Spleen (tissue), 11 donors: ENCODE data around the gene AGAP2. TPM values are rescaled to one million over a fixed set of nuclear protein-coding genes. Genes with fewer than 3 reads are reported as not detected.

Source experiments
- DNase-seq: peaks from one replicate; pipeline ENCODE4 v3.0.0-alpha.2; 2020
- H3K27ac ChIP-seq, 8 donors: fragments of 200-600 bp; sonication (generic) in 7 of 8; 1 replicate in 4 of 8; 2 replicates in 4 of 8; pipeline versions ENCODE4 v1.5.0 to v1.8.0; 2016 to 2021; ENCODE audit warnings: inconsistent platforms in 4 of 8, mild to moderate bottlenecking in 4 of 8, moderate library complexity in 1 of 8
- H3K27me3 ChIP-seq, 7 donors: fragments of 200-600 bp; sonication (generic) in 6 of 7; replicated peaks in 1 of 7; 1 replicate in 4 of 7; 2 replicates in 3 of 7; pipeline versions ENCODE4 v1.5.0 to v1.8.0; 2016 to 2021; ENCODE audit warnings: inconsistent platforms in 3 of 7, mild to moderate bottlenecking in 1 of 7
- H3K36me3 ChIP-seq, 6 donors: fragments of 200-600 bp; sonication (generic) in 5 of 6; 1 replicate in 4 of 6; 2 replicates in 2 of 6; pipeline versions ENCODE4 v1.5.0 to v1.8.0; 2016 to 2021; ENCODE audit warnings: inconsistent platforms in 2 of 6
- H3K4me1 ChIP-seq, 6 donors: fragments of 200-600 bp; sonication (generic) in 5 of 6; 1 replicate in 3 of 6; 2 replicates in 3 of 6; pipeline versions ENCODE4 v1.5.0 to v1.8.0; 2016 to 2021; ENCODE audit warnings: inconsistent platforms in 3 of 6
- H3K4me3 ChIP-seq, 8 donors: fragments of 200-600 bp; sonication (generic) in 7 of 8; 1 replicate in 4 of 8; 2 replicates in 4 of 8; pipeline versions ENCODE4 v1.5.0 to v1.8.0; 2016 to 2021; ENCODE audit warnings: inconsistent platforms in 4 of 8, mild to moderate bottlenecking in 4 of 8, moderate library complexity in 2 of 8
- H3K9me3 ChIP-seq, 8 donors: fragments of 200-600 bp; sonication (generic) in 7 of 8; 1 replicate in 4 of 8; 2 replicates in 4 of 8; pipeline versions ENCODE4 v1.5.0 to v1.8.0; 2016 to 2021; ENCODE audit warnings: inconsistent platforms in 4 of 8
- CTCF ChIP-seq, 11 experiments: fragments of 200-600 bp in 7 of 11; fragments of 450-650 bp in 4 of 11; sonication (generic) in 4 of 11; IDR thresholded peaks in 8 of 11; conservative IDR thresholded peaks in 3 of 11; 1 replicate in 7 of 11; 2 replicates in 4 of 11; pipeline versions ENCODE4 v1.4.0 to v1.8.0; 2016 to 2021; ENCODE audit warnings: antibody characterized with exemption in 11 of 11, inconsistent platforms in 4 of 11, mild to moderate bottlenecking in 1 of 11
- POLR2A ChIP-seq, 3 donors: fragments of 450-650 bp; IDR thresholded peaks; one replicate each; pipeline ENCODE4 v1.5.1; 2017; ENCODE audit warnings: antibody characterized with exemption in 3 of 3, mild to moderate bottlenecking in 1 of 3
- POLR2AphosphoS5 ChIP-seq, 3 donors: sonication (generic); formaldehyde crosslinking; IDR thresholded peaks; one replicate each; pipeline ENCODE4 v1.5.1; 2017; ENCODE audit warnings: antibody characterized with exemption in 3 of 3
- WGBS, 5 donors: extraction: QIAGEN DNeasy Blood & Tissue Kit in 3 of 5; methylation state at CpG; one replicate each; pipeline versions ENCODE4 v1.1.5 to v1.1.7; 2013 to 2018; 5-methylcytosine and 5-hydroxymethylcytosine counted together
- intact Hi-C: fragments of 100-400 bp; cut with DNase I; formaldehyde crosslinking; loops from one replicate; pipeline ENCODE4 v1.15.0; 2023; ENCODE audit warnings: low total_unique reads
- polyA plus RNA-seq, 3 donors: library from polyadenylated mRNA; stranded (reverse); fragments of 200-250 nt; gene quantifications; one replicate each; pipeline ENCODE4 v1.2.1, GENCODE V29; 2013
- total RNA-seq, 7 donors: library from RNA; depleted of rRNA in 3 of 7; stranded (reverse); fragments of >200 nt in 3 of 7; fragmentation: NEBNext Ultra II Directional in 4 of 7; extraction: Animal tissue kit (Norgen Biotek cat#: 25700) in 4 of 7; gene quantifications; one replicate each; pipeline versions ENCODE4 v1.1.0 to v1.2.1, GENCODE V29; 2016 to 2021
- donor health status: healthy with polysubstance abuse.
- donor health status: DM: no; HTN: no; CAD: no; lungs with moderate emphysema.
- donor health status: DM: no; HTN: no; CAD: no.
- donor health status: Bipolar disorder and iron deficiency.
- donor health status: healthy.
- donor health status: DM: no; HTN: no; CAD: no.
- donor health status: DM: yes; HTN: yes; CAD: no.

Gene AGAP2
- total and polyA plus RNA-seq, 10 donors, result 5.5 to 21.8 (median 19.2) TPM

- Histone ChIP-seq H3K4me3 (no peak overlapping the region), H3K27ac (no peak overlapping the region), H3K36me3 (peaks cover 0 to 52% (median 39%) of the 10 kb centered on the region in 6 donors), H3K27me3 (no peaks in the 10 kb centered on the region), H3K4me1 (peaks cover 26 to 61% (median 51%) of the 10 kb centered on the region in 6 donors), H3K9me3 (no peaks in the 10 kb centered on the region)
- no peak for DNase-seq
- intact Hi-C loops, result no loop called here
- TF ChIP-seq CTCF (IDR thresholded peaks at IDR 0.05 in 8 of 11, conservative IDR thresholded peaks at IDR 0.05 in 3 of 11) (no peak), POLR2AphosphoS5 (IDR thresholded peaks at IDR 0.05) (no peak), POLR2A (IDR thresholded peaks at IDR 0.05) (no peak)
- 91 to 98% (median 95%) methylated on average over 5 of the region's 5 CpGs for WGBS, 5 donors
These were observed 10.5 kb upstream of the AGAP2 start for GRCh38 chr12:57749061-57749460.

DNA sequence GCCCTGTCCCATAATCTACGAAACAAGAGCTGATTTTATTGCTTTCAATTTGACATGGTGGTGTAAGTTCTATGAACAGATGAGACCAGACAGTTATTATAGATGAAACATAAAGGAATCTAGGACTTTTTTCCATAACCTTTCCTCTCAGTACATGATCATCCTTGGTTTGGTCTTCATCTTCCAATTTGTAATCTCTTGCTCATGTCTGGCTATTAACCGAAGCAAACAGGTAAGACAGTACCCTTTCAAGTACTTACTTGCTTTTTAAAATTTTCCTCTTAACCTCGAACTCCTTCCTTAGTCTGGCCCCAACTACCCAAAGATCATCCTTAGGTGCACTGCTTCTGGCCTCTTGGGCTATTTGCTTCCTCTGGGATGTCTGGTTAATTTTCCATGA, 7.5 kb upstream of the AGAP2 start:
- TF ChIP-seq POLR2A (IDR thresholded peaks at IDR 0.05) (no peak), CTCF (IDR thresholded peaks at IDR 0.05 in 8 of 11, conservative IDR thresholded peaks at IDR 0.05 in 3 of 11) (no peak), POLR2AphosphoS5 (IDR thresholded peaks at IDR 0.05) (no peak)
- Histone ChIP-seq H3K9me3 (no peaks in the 10 kb centered on the region), H3K4me3 (peak overlapping the region in 4 of 8 donors; percentile 42 to 78 (median 62)), H3K27me3 (no peaks in the 10 kb centered on the region), H3K4me1 (peaks cover 18 to 63% (median 45%) of the 10 kb centered on the region in 6 donors), H3K27ac (peak overlapping the region in 6 of 8 donors; percentile 86 to 94 (median 92)), H3K36me3 (peaks cover 0 to 52% (median 39%) of the 10 kb centered on the region in 6 donors)
- no peak for DNase-seq
- 85 to 90% (median 88%) methylated on average over 3 of the region's 3 CpGs for WGBS, 5 donors
- intact Hi-C loops, result no loop called here

DNA sequence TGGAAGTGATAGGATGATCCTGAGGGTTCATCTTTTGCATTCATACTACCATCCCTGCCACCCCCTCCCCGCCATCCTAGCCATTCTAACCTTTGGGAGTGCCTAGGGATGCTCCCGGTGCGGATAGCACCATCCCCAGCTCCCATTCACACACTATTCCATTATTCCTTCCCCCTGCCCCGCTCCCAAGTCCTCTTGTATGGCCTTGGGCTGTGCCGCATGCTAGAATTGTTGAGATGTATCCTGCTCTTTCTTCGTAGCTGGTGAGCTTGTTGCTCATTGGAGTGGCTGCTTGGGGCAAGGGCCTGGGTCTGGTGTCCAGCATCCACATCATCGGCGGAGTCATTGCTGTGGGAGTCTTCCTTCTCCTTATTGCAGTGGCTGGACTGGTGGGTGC, 6.9 kb upstream of the AGAP2 start:
- no peaks in the 10 kb centered on the region for H3K27me3 ChIP-seq
- H3K27ac ChIP-seq, result peak overlapping the region; percentile 86 to 94 (median 92)
- peak; percentile 74 for DNase-seq
- no peaks in the 10 kb centered on the region for H3K9me3 ChIP-seq
- intact Hi-C loops, result no loop called here
- peaks cover 0 to 46% (median 36%) of the 10 kb centered on the region in 6 donors for H3K36me3 ChIP-seq
- H3K4me3 ChIP-seq, result peak overlapping the region; percentile 42 to 78 (median 63)
- H3K4me1 ChIP-seq, result peaks cover 18 to 63% (median 45%) of the 10 kb centered on the region in 6 donors
- TF ChIP-seq POLR2A (IDR thresholded peaks at IDR 0.05), result no peak
- no peak for TF ChIP-seq CTCF (IDR thresholded peaks at IDR 0.05 in 8 of 11, conservative IDR thresholded peaks at IDR 0.05 in 3 of 11)
- no peak for TF ChIP-seq POLR2AphosphoS5 (IDR thresholded peaks at IDR 0.05)
- WGBS, 5 donors, result 44 to 56% (median 54%) methylated on average over 7 to 8 of the region's 8 CpGs

GRCh38 chr12:57744777-57745484, 6.4 kb upstream of the AGAP2 start, which contains the start of gene TSPAN31:
TSPAN31 (plus strand) TSS chr12:57745039; CDS start chr12:57745155, 116 bp downstream.
- intact Hi-C loops, result no loop called here
- Histone ChIP-seq H3K4me1 (peaks cover 18 to 63% (median 49%) of the 10 kb centered on the region in 6 donors), H3K9me3 (no peaks in the 10 kb centered on the region), H3K27me3 (peaks cover 0 to 5% (median 0%) of the 10 kb centered on the region in 7 donors), H3K27ac (peak within 1 kb of the TSS; percentile 86 to 94 (median 92)), H3K36me3 (peaks cover 0 to 44% (median 31%) of the 10 kb centered on the region in 6 donors), H3K4me3 (peak within 1 kb of the TSS; percentile 42 to 78 (median 63))
- TF ChIP-seq CTCF (IDR thresholded peaks at IDR 0.05 in 8 of 11, conservative IDR thresholded peaks at IDR 0.05 in 3 of 11) (peak in 5 of 11 experiments; percentile 21 to 38 (median 26)), POLR2AphosphoS5 (IDR thresholded peaks at IDR 0.05) (peak; percentile 69 to 91 (median 89)), POLR2A (IDR thresholded peaks at IDR 0.05) (peak in 1 of 3 donors; percentile 73)
- peak; percentile 98 for DNase-seq
- 0 to 2% (median 1%) methylated on average over 29 of the region's 29 CpGs for WGBS, 5 donors
